ENCODE measurements around the gene NUDT4.

DNA sequence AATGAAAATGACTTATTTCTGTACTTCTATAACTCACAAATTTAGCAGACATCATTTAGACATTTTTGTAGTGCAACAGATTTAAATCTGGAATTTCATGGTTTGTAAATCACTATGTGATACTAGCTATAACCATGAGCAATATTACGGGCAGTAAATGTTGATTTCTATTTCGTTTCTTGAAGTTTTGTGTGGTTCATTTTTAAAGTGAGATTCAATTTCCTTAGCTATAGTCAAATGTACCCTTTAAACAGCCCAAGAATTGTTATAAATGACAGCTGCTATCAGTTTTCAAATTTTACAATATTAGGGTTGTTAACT lies 30.2 kb downstream of the NUDT4 start:
- TF ChIP-seq EZH2 (IDR thresholded peaks at IDR 0.05; ENCODE audit: insufficient read depth, low read length), result no peak
- TF ChIP-seq, protein P1, sequence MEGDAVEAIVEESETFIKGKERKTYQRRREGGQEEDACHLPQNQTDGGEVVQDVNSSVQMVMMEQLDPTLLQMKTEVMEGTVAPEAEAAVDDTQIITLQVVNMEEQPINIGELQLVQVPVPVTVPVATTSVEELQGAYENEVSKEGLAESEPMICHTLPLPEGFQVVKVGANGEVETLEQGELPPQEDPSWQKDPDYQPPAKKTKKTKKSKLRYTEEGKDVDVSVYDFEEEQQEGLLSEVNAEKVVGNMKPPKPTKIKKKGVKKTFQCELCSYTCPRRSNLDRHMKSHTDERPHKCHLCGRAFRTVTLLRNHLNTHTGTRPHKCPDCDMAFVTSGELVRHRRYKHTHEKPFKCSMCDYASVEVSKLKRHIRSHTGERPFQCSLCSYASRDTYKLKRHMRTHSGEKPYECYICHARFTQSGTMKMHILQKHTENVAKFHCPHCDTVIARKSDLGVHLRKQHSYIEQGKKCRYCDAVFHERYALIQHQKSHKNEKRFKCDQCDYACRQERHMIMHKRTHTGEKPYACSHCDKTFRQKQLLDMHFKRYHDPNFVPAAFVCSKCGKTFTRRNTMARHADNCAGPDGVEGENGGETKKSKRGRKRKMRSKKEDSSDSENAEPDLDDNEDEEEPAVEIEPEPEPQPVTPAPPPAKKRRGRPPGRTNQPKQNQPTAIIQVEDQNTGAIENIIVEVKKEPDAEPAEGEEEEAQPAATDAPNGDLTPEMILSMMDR (IDR thresholded peaks at IDR 0.05; ENCODE audit: insufficient read depth, low read depth, low read length), result no peak

Data from astrocyte (in vitro differentiated cells and primary cell).